ENCODE results near the gene PGLYRP2. TPM values are rescaled to one million over a fixed set of nuclear protein-coding genes. Genes with fewer than 3 reads are reported as not detected.

PGLYRP2 gene
- total RNA-seq, 1 experiment from 2014 or later, result not detected

GRCh38 chr19:15438577-15438976 lies 40.7 kb downstream of the PGLYRP2 start:
- Histone ChIP-seq H2AFZ (ENCODE audit: low read depth, low read length, poor library complexity, severe bottlenecking) (no peak overlapping the region), H3K27ac (ENCODE audit: low read depth, low read length) (no peak overlapping the region), H3K36me3 (ENCODE audit: control insufficient read depth in 1 of 2, insufficient read depth in 2 of 2, low read length in 2 of 2) (no peaks in the 10 kb centered on the region), H3K79me2 (ENCODE audit: insufficient read depth, low read length) (no peaks in the 10 kb centered on the region), H3K4me1 (ENCODE audit: control insufficient read depth in 1 of 2, insufficient read depth in 2 of 2, low read length in 2 of 2) (peaks cover 2 to 3% of the 10 kb centered on the region in 2 experiments; a peak in 3 of 4 replicates), H3K4me2 (ENCODE audit: low read length) (no peak overlapping the region), H4K20me1 (ENCODE audit: insufficient read depth) (no peaks in the 10 kb centered on the region), H3K4me3 (replicated peaks in 1 of 2; ENCODE audit: low read depth in 1 of 2, low read length in 2 of 2) (no peak overlapping the region), H3K27me3 (ENCODE audit: insufficient read depth, low read length) (no peaks in the 10 kb centered on the region), H3K9me3 (ENCODE audit: control insufficient read depth in 1 of 2, insufficient read depth in 1 of 2, low read depth in 1 of 2, low read length in 2 of 2) (no peaks in the 10 kb centered on the region), H3K9ac (ENCODE audit: low read length) (no peak overlapping the region), H3K9me2 (ENCODE audit: insufficient read depth) (no peaks in the 10 kb centered on the region)
- BruUV-seq (replicated peaks), result no TSS peak
- ChIA-PET POLR2A (no interaction called here), RAD21 (ENCODE audit: low non-redundant PET in 1 of 2, low total read pairs in 2 of 2, uncharacterized antibody in 2 of 2, unreplicated experiment in 2 of 2) (no interaction called here), CTCF (no interaction called here)
- TF ChIP-seq CBX3 (IDR thresholded peaks at IDR 0.05; ENCODE audit: low read depth), result no peak
- TF ChIP-seq POLR2AphosphoS5 (IDR thresholded peaks at IDR 0.05; ENCODE audit: low read depth, low read length), result no peak
- TF ChIP-seq EZH2phosphoT487 (IDR thresholded peaks at IDR 0.05; ENCODE audit: borderline replicate concordance), result no peak
- no peak for TF ChIP-seq RAD21 (IDR thresholded peaks at IDR 0.05; ENCODE audit: low read depth)
- no peak for TF ChIP-seq ELF1 (IDR thresholded peaks at IDR 0.05; ENCODE audit: borderline replicate concordance, low read depth)
- no peak for TF ChIP-seq REST (IDR thresholded peaks at IDR 0.05; ENCODE audit: low read depth)
- no peak for TF ChIP-seq ATF3 (IDR thresholded peaks at IDR 0.05)
- TF ChIP-seq CEBPB (IDR thresholded peaks at IDR 0.05; ENCODE audit: low read depth), result no peak
- TF ChIP-seq POLR2A (IDR thresholded peaks at IDR 0.05; ENCODE audit: borderline replicate concordance, extremely low read depth, insufficient read depth, insufficient read length), result no peak
- no peak for TF ChIP-seq YY1 (IDR thresholded peaks at IDR 0.05; ENCODE audit: extremely low read depth, insufficient replicate concordance, low read depth, low read length)
- no peak for TF ChIP-seq ZFX (IDR thresholded peaks at IDR 0.05)
- no peak for TF ChIP-seq EGR1 (IDR thresholded peaks at IDR 0.05; ENCODE audit: low read depth)
- no peak for TF ChIP-seq SIN3A (IDR thresholded peaks at IDR 0.05; ENCODE audit: low read depth)
- TF ChIP-seq SP1 (IDR thresholded peaks at IDR 0.05; ENCODE audit: low read depth), result no peak
- no peak for TF ChIP-seq TCF7L2 (IDR thresholded peaks at IDR 0.05; ENCODE audit: borderline replicate concordance, extremely low read depth, insufficient read depth, insufficient read length)
- intact Hi-C loops (cut with micrococcal nuclease), result no loop called here
- no peak for ATAC-seq
- DNase-seq (ENCODE audit: low read depth, low spot score), result no peak
